H1 (cell line): Measurements from ENCODE around the gene C19orf12. TPM values are rescaled to one million over a fixed set of nuclear protein-coding genes. Genes with fewer than 3 reads are reported as not detected.

ENCODE experiments used
- BRCA1 ChIP-seq: IDR thresholded peaks from 2 replicates; pipeline ENCODE4 v1.6.1; 2012; ENCODE audit warnings: low read depth, low read length, improper control_type of control experiment
- FOSL1 ChIP-seq: IDR thresholded peaks from 2 replicates; pipeline ENCODE4 v1.6.1; 2011; ENCODE audit warnings: mild to moderate bottlenecking, low read depth, low read length, moderate library complexity; ENCODE audit not compliant: insufficient read depth
- JUN ChIP-seq: IDR thresholded peaks from 2 replicates; pipeline ENCODE4 v1.6.1; 2011; ENCODE audit warnings: low read depth, mild to moderate bottlenecking, improper control_type of control experiment, low read length
- KDM4A ChIP-seq: IDR thresholded peaks from one replicate; pipeline ENCODE4 v1.7.1; 2012; ENCODE audit warnings: low read depth, mild to moderate bottlenecking, moderate library complexity, low read length, inconsistent platforms; ENCODE audit not compliant: severe bottlenecking
- SIRT6 ChIP-seq: IDR thresholded peaks from one replicate; pipeline ENCODE4 v1.7.1; 2012; ENCODE audit warnings: low read length, inconsistent platforms
- SRF ChIP-seq: IDR thresholded peaks from 2 replicates; pipeline ENCODE4 v1.6.1; 2011; ENCODE audit warnings: mild to moderate bottlenecking, low read depth, low read length, moderate library complexity
- polyA plus RNA-seq, 7 experiments: library from polyadenylated mRNA; depleted of rRNA in 3 of 7; stranded (reverse) in 5 of 7; unstranded in 2 of 7; fragments of >200 nt in 5 of 7; fragments of 200-250 nt in 2 of 7; gene quantifications; 1 replicate in 5 of 7; 2 replicates in 1 of 7; 4 replicates in 1 of 7; pipeline versions ENCODE4 v1.2.1 to v1.2.3, GENCODE V29; 2011 to 2013; ENCODE audit warnings: missing spikeins in 2 of 7, mixed read lengths in 2 of 7
- total RNA-seq: library from RNA; stranded (reverse); fragmentation: NEBNext Ultra II Directional; extraction: Animal tissue kit (Norgen Biotek cat#: 25700); gene quantifications from 2 replicates; pipeline ENCODE4 v1.2.1, GENCODE V29; 2021

Gene C19orf12
- total and polyA plus RNA-seq, 2 of the 8 experiments (the other 6 are each of a cell fraction or from before 2014, with no cell fraction given): 10.7 to 11.9 TPM

DNA sequence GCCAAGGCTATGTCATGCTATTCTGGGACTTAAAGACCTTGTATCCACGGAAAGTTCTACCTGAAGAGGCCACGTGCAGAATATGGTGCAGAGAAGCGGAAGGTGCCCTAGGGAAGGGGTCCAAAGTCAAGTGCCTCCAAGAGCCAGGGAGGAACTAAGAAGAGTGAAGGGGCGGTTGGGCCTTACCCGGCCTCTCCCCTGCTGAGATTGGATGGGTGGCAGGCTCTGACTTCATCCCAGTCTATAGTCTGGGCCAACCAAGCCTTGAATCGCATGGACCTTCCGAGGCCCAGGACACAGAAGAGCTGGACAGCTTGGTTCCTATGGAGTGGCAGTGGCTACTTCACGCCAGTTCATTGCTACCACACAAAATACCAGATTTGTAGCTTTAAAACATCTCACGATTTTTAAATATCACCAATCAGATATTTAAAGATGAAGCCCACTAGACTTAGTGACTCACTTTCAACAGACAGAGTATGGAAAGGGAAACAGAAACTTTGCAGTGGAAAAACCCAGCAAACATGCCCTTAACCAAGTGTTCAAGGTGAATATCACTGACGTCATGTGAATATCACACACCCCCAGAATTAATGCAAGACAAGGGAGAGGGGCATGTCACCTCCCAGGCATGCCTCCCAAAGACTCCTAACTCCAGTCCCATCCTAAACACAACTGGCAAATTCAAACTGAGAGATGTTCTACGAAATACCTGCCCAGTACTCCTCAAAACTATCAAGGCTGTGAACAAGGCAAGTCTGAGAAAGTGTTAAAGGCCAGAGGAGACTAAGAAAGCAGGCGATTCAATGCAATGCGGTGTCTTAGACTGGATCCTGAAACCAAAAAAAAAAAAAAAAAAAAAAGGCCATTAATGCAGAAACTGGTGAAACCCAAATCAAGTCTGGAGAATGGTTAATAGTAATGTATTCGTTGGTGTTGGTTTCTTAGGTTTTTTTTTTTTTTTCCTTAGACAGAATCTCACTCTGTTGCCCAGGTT is 10.2 kb downstream of the C19orf12 start (continued):
- no peak for TF ChIP-seq SRF
- TF ChIP-seq BRCA1: no peak
- TF ChIP-seq KDM4A: no peak
- TF ChIP-seq FOSL1: no peak
- no peak for TF ChIP-seq JUN
- TF ChIP-seq SIRT6: no peak
